K562 (cell line): ENCODE results near the gene MTHFS. TPM values are rescaled to one million over a fixed set of nuclear protein-coding genes. Genes with fewer than 3 reads are reported as not detected.
A peak's percentile ranks its signal among the peaks of the same experiment; 100 is the strongest.

Experiments
- ESRRA ChIP-seq: fragments of 450-650 bp; IDR thresholded peaks from 2 replicates; pipeline ENCODE4 v1.6.1; 2014; ENCODE audit warnings: low read depth, mild to moderate bottlenecking, moderate library complexity, borderline replicate concordance
- GMEB1 ChIP-seq: fragments of 250-450 bp; sonication (Bioruptor Pico); IDR thresholded peaks from 2 replicates; pipeline ENCODE4 v1.4.0; 2020; ENCODE audit warnings: mild to moderate bottlenecking
- HNRNPUL1 ChIP-seq: fragments of 200-400 bp; formaldehyde crosslinking; IDR thresholded peaks from 2 replicates; pipeline ENCODE4 v1.6.1; 2017; ENCODE audit warnings: low read length
- NCOA6 ChIP-seq: fragments of 450-650 bp; IDR thresholded peaks from 2 replicates; pipeline ENCODE4 v1.6.1; 2017; ENCODE audit warnings: mild to moderate bottlenecking
- NRF1 ChIP-seq, 2 experiments: fragments of 450-650 bp; IDR thresholded peaks in 1 of 2; conservative IDR thresholded peaks in 1 of 2; 2 replicates each; pipeline ENCODE4 v1.6.1; 2014; ENCODE audit warnings: mild to moderate bottlenecking in 2 of 2
- PATZ1 ChIP-seq: fragments of 250-450 bp; sonication (Bioruptor Pico); IDR thresholded peaks from 2 replicates; pipeline ENCODE4 v1.5.0; 2020; ENCODE audit warnings: mild to moderate bottlenecking, borderline replicate concordance
- RAD51 ChIP-seq: fragments of 450-650 bp; IDR thresholded peaks from 2 replicates; pipeline ENCODE4 v1.7.1; 2016; ENCODE audit warnings: low read depth, mild to moderate bottlenecking, borderline replicate concordance
- ZNF764 ChIP-seq: fragments of 250-450 bp; sonication (Bioruptor Pico); IDR thresholded peaks from 2 replicates; pipeline ENCODE4 v1.4.0; 2020; ENCODE audit warnings: low read depth, mild to moderate bottlenecking, moderate library complexity
- polyA plus RNA-seq, 8 experiments: library from polyadenylated mRNA; depleted of rRNA in 4 of 8; stranded (reverse) in 5 of 8; unstranded in 3 of 8; fragments of >200 nt; fragmentation: Nextera tagmentation in 2 of 8; fragmentation: Illumina TruSeq in 1 of 8; extraction: Ambion mirVana in 2 of 8; extraction: Trizol in 1 of 8; gene quantifications; 2 replicates each; pipeline versions ENCODE4 v1.2.1 to v1.2.3, GENCODE V29; 2011 to 2014; ENCODE audit warnings: inconsistent platforms in 1 of 8, missing spikeins in 1 of 8
- total RNA-seq, 7 experiments: library from RNA; depleted of rRNA in 6 of 7; stranded (reverse); fragments of >200 nt in 6 of 7; fragmentation: Illumina TruSeq in 2 of 7; extraction: Trizol in 2 of 7; gene quantifications; 2 replicates each; pipeline versions ENCODE4 v1.2.1 to v1.2.3, GENCODE V29; 2011 to 2021; ENCODE audit warnings: low replicate concordance in 1 of 7
- TF ChIP-seq, protein P1 (sequence below): IDR thresholded peaks from 2 replicates; pipeline ENCODE4 v1.6.1; 2016; ENCODE audit warnings: missing genetic modification characterization, missing compliant biosample characterization

Gene MTHFS
- total and polyA plus RNA-seq, 9 of the 15 experiments (the other 6 are each of a cell fraction or from before 2014, with no cell fraction given), result 17.8 to 79.3 (median 41.7) TPM

GRCh38 chr15:79881668-79882067 lies 15.1 kb downstream of the MTHFS start (continued):
- TF ChIP-seq PATZ1 (CRISPR knock-in tag), result no peak
- no peak for TF ChIP-seq NRF1 (conservative IDR thresholded peaks at IDR 0.05 in 1 of 2, IDR thresholded peaks at IDR 0.05 in 1 of 2)
- TF ChIP-seq GMEB1 (CRISPR knock-in tag), result no peak
- TF ChIP-seq RAD51, result no peak
- TF ChIP-seq, protein P1, sequence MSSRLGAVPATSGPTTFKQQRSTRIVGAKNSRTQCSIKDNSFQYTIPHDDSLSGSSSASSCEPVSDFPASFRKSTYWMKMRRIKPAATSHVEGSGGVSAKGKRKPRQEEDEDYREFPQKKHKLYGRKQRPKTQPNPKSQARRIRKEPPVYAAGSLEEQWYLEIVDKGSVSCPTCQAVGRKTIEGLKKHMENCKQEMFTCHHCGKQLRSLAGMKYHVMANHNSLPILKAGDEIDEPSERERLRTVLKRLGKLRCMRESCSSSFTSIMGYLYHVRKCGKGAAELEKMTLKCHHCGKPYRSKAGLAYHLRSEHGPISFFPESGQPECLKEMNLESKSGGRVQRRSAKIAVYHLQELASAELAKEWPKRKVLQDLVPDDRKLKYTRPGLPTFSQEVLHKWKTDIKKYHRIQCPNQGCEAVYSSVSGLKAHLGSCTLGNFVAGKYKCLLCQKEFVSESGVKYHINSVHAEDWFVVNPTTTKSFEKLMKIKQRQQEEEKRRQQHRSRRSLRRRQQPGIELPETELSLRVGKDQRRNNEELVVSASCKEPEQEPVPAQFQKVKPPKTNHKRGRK (tag), result no peak
- 0 out of 2 replicates have a peak, but pooled peaks have one; percentile 23 for TF ChIP-seq ESRRA
- TF ChIP-seq HNRNPUL1, result no peak
- TF ChIP-seq ZNF764 (CRISPR knock-in tag), result no peak
- no peak for TF ChIP-seq NCOA6
